Stomach (tissue), 9 donors: ENCODE measurements around the gene TTN. TPM values are rescaled to one million over a fixed set of nuclear protein-coding genes. Genes with fewer than 3 reads are reported as not detected.

Experiments used
- DNase-seq, 2 donors: peaks; one replicate each; pipeline versions ENCODE4 v3.0.0 to v3.0.0-alpha.2; 2013 to 2019
- H3K27ac ChIP-seq, 5 donors: fragments of 200-600 bp in 4 of 5; sonication (generic) in 4 of 5; one replicate each; pipeline ENCODE4 v1.5.1; 2013 to 2019; ENCODE audit warnings: mild to moderate bottlenecking in 1 of 5, moderate library complexity in 1 of 5
- H3K27me3 ChIP-seq, 3 donors: fragments of 200-600 bp; sonication (generic); one replicate each; pipeline ENCODE4 v1.5.1; 2017 to 2019; ENCODE audit warnings: mixed run types in 1 of 3
- H3K36me3 ChIP-seq, 4 donors: fragments of 200-600 bp; sonication (generic); 1 replicate in 3 of 4; 2 replicates in 1 of 4; pipeline ENCODE4 v1.5.1; 2016 to 2019
- H3K4me1 ChIP-seq, 4 donors: fragments of 200-600 bp; sonication (generic); one replicate each; pipeline ENCODE4 v1.5.1; 2016 to 2019
- H3K4me3 ChIP-seq, 4 donors: fragments of 200-600 bp; sonication (generic) in 3 of 4; one replicate each; pipeline ENCODE4 v1.5.1; 2016 to 2019; ENCODE audit warnings: mild to moderate bottlenecking in 1 of 4
- H3K9me3 ChIP-seq, 4 donors: fragments of 200-600 bp; sonication (generic); one replicate each; pipeline ENCODE4 v1.5.1; 2016 to 2019
- EP300 ChIP-seq: sonication (generic); formaldehyde crosslinking; IDR thresholded peaks from one replicate; pipeline ENCODE4 v1.6.1; 2017; ENCODE audit warnings: antibody characterized with exemption
- POLR2A ChIP-seq, 4 donors: fragments of 450-650 bp; IDR thresholded peaks; one replicate each; pipeline ENCODE4 v1.6.1; 2016; ENCODE audit warnings: antibody characterized with exemption in 4 of 4, control low read depth in 2 of 4, mild to moderate bottlenecking in 1 of 4, moderate library complexity in 1 of 4
- POLR2AphosphoS5 ChIP-seq, 3 donors: sonication (generic); formaldehyde crosslinking; IDR thresholded peaks; one replicate each; pipeline ENCODE4 v1.6.1; 2016; ENCODE audit warnings: antibody characterized with exemption in 3 of 3
- WGBS, 5 donors: extraction: QIAGEN DNeasy Blood & Tissue Kit in 3 of 5; methylation state at CpG; one replicate each; pipeline versions ENCODE4 v1.1.5 to v1.1.7; 2013 to 2018; 5-methylcytosine and 5-hydroxymethylcytosine counted together
- intact Hi-C: fragments of 100-400 bp; cut with DNase I; formaldehyde crosslinking; loops from one replicate; pipeline ENCODE4 v1.15.1; 2023; ENCODE audit warnings: low total_unique reads
- polyA plus RNA-seq, 3 donors: library from polyadenylated mRNA; stranded (reverse); fragments of 200-250 nt; gene quantifications; one replicate each; pipeline ENCODE4 v1.2.3, GENCODE V29; 2013
- total RNA-seq, 5 donors: library from RNA; depleted of rRNA; stranded (reverse); fragments of >200 nt; gene quantifications; one replicate each; pipeline versions ENCODE4 v1.1.0 to v1.2.3, GENCODE V29; 2014 to 2016
- TF ChIP-seq, protein P1 (sequence below), 7 experiments: fragments of 450-650 bp in 4 of 7; fragments of 200-600 bp in 3 of 7; sonication (generic) in 3 of 7; IDR thresholded peaks; one replicate each; pipeline ENCODE4 v1.5.1; 2016 to 2019; ENCODE audit warnings: antibody characterized with exemption in 7 of 7, control low read depth in 2 of 7, mild to moderate bottlenecking in 1 of 7
- donor health status: healthy with polysubstance abuse.
- donor health status: Bipolar disorder and iron deficiency.
- donor health status: healthy.

TTN gene
- total and polyA plus RNA-seq, 8 donors, result 0.03 to 12.8 (median 2.2) TPM

DNA sequence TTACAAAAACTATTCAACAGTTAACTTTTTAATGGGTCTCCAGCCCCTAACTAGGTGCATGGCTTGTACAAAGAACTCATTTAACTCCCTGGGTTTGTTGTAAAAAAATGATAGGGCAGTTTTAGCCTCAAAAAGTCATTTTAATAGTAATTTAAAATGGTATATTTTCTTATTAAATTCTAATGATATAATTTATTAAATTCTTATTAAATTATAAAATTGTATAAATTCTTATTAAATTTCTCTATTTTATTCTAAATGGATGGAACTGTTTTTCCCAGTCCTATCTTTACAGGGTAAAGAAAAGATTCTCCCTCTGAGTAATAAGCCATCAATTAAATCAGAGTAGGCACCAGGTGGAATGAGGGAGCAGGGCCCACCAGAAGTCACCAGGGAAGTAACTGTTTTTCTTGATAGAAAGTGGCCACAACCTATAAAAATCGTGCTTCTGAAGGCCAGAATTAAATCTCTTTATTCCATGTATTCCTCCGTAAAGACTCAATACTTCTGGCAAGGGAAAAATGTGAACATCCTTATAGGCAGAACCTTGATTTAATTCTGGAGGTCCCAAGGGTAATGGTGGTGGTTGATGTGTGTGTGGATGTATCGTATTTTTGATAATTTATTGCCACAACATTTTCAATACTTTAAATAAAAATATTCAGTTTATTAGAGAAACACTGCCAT, 329.6 kb downstream of the TTN start:
- no peaks in the 10 kb centered on the region for H3K9me3 ChIP-seq
- H3K36me3 ChIP-seq, result no peaks in the 10 kb centered on the region
- 5 to 15% (median 8%) methylated on average over 3 of the region's 3 CpGs for WGBS, 5 donors
- DNase-seq, result no peak
- H3K4me1 ChIP-seq, result peaks cover 30 to 47% (median 40%) of the 10 kb centered on the region in 4 donors
- TF ChIP-seq POLR2AphosphoS5 (IDR thresholded peaks at IDR 0.05), result no peak
- TF ChIP-seq POLR2A (IDR thresholded peaks at IDR 0.05), result no peak
- TF ChIP-seq, protein P1, sequence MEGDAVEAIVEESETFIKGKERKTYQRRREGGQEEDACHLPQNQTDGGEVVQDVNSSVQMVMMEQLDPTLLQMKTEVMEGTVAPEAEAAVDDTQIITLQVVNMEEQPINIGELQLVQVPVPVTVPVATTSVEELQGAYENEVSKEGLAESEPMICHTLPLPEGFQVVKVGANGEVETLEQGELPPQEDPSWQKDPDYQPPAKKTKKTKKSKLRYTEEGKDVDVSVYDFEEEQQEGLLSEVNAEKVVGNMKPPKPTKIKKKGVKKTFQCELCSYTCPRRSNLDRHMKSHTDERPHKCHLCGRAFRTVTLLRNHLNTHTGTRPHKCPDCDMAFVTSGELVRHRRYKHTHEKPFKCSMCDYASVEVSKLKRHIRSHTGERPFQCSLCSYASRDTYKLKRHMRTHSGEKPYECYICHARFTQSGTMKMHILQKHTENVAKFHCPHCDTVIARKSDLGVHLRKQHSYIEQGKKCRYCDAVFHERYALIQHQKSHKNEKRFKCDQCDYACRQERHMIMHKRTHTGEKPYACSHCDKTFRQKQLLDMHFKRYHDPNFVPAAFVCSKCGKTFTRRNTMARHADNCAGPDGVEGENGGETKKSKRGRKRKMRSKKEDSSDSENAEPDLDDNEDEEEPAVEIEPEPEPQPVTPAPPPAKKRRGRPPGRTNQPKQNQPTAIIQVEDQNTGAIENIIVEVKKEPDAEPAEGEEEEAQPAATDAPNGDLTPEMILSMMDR (IDR thresholded peaks at IDR 0.05), result no peak
- no peak for TF ChIP-seq EP300
- peak overlapping the region; percentile 56 to 69 (median 62) for H3K4me3 ChIP-seq
- intact Hi-C loops, result no loop called here
- H3K27ac ChIP-seq, result peak overlapping the region in 4 of 5 donors; percentile 92 to 97 (median 96)
- H3K27me3 ChIP-seq, result no peaks in the 10 kb centered on the region

DNA sequence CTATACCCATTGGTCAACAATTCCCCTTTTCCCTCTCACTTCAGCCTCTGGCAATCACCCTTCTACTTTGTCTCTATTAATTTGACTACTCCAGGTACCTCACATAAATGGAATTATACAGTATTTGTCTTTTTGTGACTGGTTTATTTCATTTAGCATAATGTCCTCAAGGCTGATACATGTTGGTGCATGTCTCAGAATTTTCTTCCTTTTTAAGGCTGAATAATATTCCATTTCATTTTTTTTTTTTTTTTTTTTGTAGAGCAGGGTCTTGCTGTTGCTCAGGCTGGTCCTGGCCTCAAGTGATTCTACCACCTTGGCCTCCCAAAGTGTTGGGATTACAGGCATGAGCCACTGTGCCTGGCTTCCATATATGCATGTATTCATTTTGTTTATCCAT, 330.7 kb downstream of the TTN start:
- H3K27ac ChIP-seq, result no peak overlapping the region
- no peaks in the 10 kb centered on the region for H3K27me3 ChIP-seq
- TF ChIP-seq EP300 (no peak), POLR2AphosphoS5 (IDR thresholded peaks at IDR 0.05) (no peak), POLR2A (IDR thresholded peaks at IDR 0.05) (no peak)
- TF ChIP-seq, protein P1 (IDR thresholded peaks at IDR 0.05), result no peak
- intact Hi-C loops, result no loop called here
- H3K36me3 ChIP-seq, result no peaks in the 10 kb centered on the region
- H3K4me3 ChIP-seq, result no peak overlapping the region
- H3K9me3 ChIP-seq, result no peaks in the 10 kb centered on the region
- no peak for DNase-seq
- H3K4me1 ChIP-seq, result peaks cover 18 to 36% (median 29%) of the 10 kb centered on the region in 4 donors

Other genes starting within 250 kb of the TTN start
- 10 to 100 TPM in 1 of 5 donors, 1 to 10 TPM in 3, under 1 TPM in 1; 0.58 to 12.5 (median 1.2) TPM for gene CCDC141, start 242.7 kb upstream of the TTN start, total RNA-seq
- under 1 TPM in 2 of 3 donors, not detected in 1; 0.10 to 0.12 TPM for gene CCDC141, start 242.7 kb upstream of the TTN start, polyA plus RNA-seq